Stimulated activated CD4-positive, alpha-beta T cell treated with anti-CD3 and anti-CD28 coated beads, Interleukin-1b, Interleukin-23, amount 100 ng/mL, for 48 hours (primary cell): Measurements from ENCODE around the gene CHST1.
A peak's percentile ranks its signal among the peaks of the same experiment; 100 is the strongest.

Experiments
- DNase-seq: peaks from one replicate; pipeline ENCODE4 v3.0.0-alpha.2; 2020

The CHST1 gene

DNA sequence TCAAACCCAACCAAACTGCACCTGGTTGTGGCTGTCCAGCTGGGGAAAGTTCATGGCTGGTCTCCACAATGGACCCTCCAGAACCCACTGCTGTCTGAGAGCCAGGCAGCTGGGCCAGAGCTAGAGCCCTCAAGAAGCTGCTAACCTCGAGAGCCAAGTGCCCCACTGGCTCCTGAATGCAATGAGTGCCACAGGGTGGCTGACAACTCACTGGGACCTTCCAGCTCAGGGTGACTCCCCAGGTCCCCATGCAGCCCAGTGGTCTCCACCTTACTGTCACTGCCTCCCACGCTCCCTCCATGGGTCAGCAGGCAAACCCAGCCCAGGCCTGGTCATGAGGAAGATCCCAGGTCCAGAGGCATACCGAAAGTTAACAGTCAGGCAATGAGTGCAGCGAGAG, 8.0 kb upstream of the CHST1 start:
- DNase-seq = no peak

DNA sequence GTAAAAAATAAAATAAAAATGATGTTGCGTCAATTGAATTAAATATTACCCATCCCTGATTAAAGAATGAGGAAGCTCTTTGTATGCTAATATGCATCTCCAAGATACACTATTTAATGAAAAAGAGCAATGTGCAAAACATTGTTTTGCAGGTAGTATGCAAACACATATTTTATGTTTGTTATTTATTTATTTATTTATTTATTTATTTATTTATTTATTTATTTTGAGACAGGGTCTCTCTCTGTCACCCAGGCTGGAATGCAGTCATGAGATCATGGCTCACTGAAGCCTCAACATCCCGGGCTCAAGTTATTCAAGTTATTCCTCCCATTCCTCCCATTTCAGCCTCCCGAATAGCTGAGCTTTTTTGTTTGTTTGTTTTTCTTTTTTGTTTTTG, 7.2 kb upstream of the CHST1 start:
- DNase-seq = no peak

DNA sequence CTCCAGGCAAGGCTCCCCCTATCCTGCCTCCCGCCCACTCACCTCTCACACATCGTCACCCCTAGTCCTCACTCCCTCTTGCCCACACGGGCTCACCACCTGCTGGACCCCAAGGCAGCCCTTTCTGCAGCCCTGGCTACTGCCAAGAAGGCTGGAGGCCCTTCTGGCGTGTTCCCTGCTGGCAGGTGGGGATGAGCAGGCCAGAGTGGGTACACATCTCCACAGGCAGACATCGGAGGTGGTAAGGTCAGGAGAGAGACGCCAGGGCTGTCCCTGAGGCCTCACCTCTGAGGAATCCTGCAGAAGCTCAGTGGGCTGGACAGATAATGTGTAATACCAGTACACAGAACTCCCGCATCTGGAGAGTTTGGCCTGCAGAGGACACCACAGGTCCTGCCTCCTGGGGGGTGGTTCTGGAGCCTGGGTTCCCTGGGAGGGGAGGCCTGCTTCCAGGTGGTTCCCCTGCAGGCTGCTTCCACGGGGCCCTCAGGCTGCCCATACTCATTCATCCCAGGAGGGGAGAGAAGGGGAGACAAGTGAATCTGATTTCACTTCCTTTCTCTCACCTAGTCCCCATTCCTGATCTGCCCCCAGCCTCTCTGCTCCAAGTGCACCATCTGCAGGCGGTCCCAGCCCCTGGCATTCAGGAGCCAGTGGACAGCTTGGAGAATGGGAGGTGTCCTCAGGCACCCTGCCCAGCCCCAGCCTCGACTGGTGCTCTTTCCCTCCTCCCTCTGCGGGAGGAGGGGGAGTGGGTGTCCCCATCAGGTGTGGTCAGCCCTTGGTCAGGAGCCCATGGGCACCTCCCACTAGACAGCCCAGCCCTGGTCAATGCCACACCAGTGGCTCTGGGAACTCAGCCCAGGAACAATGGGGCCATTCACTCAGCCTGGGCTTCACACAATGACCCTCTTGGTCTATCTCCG, 6.1 kb upstream of the CHST1 start:
- DNase-seq = no peak

DNA sequence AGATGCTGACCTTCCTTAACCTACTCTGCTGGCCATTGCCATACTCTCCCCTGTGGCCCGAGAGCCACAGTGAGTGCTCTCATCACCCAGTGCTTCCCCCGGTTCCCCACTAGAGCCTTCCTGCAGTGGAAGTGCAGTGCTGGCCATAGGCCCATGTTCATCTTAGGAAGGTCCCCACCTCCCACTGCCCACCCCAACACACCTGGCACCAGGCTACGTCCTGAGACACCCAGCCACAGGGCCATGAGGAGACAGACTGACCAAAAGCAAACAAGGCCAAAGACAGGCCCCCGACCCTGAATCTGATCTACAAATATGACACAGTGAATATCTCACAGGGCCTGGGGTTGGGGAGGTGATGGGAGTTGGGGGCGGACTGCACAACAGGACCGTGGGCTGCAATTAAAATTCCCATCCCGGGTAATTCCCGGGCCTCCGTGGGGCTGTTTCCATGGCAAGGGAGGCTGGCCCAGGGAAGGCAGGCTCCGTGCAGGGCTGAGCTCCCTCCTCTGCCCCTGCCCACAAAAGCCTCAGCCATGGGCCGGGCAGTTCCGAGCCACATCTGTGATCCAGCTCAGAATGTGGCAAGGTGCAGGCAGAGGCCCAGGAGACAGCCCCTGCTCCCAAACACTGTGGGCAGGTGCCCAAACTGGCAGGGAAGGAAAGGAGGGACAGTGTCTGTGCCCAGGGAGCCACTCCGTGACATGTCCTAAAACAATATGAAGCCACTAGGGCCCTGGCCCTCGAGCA, 5.1 kb upstream of the CHST1 start:
- no peak for DNase-seq

DNA sequence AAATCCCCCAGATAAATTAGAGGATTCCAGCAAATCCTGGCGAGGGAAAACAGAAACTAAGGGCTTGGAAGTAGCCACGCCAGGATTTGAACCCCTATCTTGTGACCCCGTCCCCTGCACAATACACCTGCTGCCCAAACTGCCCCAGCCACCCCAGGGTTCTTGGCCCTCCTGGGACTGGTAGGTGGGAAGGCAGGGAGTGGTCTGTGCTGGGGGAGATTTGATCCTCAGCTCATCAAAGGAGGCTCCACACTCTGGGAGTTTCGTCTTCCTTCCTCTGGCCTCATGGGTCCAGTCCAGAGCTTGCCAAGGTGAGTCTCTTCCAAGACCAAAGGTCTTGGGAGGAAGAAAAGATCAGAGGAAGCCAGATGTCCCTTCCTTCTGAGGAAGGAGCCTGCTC, 4.5 kb upstream of the CHST1 start:
- no peak for DNase-seq

DNA sequence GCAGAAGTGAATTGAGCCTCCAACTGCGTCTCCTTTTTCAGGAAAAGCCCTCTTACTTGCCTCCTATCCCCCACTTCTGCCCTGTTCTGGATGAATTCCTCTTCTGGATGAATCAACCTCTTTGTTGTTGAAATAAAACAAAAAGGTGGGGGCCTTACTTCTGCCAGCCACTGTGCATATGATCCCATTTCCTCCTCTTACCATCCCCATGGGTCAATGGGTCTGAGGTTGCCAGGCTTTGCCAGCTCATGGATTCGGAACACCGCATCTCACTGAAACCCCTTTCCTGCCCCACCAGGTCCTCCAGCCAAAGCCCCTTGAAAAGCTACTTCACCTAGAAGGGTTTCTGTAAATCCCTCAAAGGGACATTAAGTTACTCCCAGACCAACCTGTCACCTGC, 3.7 kb upstream of the CHST1 start:
- DNase-seq = no peak

DNA sequence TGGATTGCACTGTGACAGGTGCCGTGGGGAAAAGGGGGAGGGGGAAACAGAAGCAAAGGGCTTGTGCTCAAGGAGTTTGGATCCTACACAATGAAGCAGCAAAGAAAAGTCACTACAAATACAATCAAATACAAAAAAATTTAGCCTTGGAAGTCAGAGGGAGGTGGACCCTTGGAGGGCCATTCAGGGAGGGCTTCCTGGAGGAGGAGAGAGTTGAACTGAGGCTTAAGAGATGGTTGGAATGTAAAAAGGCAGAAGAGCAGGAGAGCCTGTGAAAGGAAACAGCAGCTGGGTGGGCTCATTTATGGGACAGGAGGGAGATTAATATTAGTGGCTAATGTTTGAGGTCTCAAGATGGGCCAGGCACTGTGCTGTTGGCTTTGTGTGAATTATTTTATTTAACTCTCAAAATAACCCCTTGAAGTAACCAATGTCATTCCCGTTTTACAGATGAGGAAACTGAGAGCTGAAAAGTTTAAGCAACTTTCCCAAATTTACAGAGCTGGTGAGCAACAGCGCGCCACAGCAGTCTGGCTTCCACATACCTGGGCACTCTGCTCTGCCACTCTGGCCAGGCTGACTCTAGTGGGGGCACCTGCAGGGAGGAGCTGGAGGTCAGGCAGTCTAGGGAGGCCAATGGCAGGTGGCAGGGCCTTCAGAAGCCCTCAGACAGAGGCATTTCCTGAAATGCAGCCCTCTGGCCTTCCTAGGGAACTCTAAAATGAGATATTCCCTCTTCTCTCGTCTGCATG, 2.7 kb upstream of the CHST1 start:
- no peak for DNase-seq

DNA sequence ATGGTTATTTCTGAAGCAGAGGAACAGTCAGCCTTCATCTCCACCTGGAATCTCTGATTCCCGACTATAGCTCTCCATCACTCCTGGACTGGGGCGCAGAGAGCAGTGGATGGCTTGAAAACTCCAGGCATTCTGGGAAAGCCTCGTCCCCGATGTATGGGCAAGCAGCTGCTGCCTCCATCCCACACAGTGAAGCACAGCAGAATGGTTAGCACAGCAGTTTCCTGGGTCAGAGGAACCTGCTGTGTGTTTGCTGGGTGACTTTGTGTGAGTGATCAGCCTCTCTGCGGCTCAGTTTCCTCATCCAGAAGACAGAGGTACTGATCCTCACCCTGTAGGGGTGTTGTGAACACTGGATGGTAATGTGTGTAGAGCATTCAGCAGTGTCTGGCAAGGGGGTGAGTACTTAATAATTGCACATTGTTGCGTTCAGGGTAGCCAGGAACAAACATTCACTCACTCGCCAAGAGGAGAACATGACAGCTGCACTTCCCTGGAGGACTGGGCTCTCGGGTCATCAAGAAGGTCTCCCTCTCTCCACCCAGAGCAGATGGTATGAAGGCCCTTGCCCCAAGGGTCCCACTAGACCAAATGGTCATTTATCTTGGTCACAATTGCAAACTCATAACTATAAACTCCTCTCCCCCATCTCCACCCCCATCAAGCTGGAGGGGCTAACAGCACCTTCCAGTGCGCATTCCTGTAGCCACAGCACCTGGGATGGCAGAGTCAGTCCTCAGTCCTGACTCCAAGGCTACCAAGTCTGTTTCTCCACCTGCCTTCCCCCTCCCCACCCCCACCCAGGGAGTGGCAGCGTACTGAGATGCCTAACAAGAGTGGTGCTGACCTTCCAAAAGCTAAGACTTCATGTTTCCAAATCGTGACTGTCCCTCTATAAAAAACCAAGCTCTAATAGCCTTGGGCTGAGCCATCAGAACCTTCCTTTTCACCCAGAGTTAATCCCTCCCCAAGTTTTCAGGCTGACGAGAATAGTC, 1.5 kb upstream of the CHST1 start:
- DNase-seq = no peak

DNA sequence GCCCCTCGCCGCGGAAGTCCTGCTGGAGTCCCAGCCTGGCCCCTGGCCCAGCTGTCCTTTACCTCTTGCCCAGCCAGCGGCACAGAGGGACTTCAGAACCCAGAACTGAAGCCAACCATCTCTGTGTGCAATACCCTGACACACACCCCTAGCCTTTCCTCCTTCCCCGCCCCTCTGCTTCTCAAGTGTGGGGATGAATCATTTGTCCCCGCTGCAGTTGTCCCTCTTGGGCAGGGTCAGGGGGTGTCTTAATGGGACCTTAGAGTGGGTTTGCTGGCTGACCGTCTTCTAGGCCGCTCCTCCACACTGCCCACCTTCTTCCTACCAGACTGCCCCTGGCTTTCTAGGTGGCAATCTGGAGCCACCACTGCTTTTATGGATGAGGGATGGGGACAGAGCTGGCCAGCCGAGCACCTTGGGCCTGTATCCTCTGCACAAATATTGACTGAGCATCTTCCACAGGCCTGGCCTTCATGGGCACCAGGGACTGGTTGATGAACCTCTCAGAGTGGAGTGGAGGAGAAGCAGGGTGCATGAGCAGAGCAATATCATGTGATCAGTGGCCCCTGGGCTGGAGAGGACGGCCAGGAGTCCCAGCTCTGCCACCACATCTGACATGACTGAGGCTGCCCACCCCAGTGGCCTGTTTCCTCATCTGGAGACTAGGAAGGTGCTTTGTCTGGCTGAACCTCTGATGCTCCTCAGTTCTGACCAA, 668 bp upstream of the CHST1 start:
- no peak for DNase-seq

DNA sequence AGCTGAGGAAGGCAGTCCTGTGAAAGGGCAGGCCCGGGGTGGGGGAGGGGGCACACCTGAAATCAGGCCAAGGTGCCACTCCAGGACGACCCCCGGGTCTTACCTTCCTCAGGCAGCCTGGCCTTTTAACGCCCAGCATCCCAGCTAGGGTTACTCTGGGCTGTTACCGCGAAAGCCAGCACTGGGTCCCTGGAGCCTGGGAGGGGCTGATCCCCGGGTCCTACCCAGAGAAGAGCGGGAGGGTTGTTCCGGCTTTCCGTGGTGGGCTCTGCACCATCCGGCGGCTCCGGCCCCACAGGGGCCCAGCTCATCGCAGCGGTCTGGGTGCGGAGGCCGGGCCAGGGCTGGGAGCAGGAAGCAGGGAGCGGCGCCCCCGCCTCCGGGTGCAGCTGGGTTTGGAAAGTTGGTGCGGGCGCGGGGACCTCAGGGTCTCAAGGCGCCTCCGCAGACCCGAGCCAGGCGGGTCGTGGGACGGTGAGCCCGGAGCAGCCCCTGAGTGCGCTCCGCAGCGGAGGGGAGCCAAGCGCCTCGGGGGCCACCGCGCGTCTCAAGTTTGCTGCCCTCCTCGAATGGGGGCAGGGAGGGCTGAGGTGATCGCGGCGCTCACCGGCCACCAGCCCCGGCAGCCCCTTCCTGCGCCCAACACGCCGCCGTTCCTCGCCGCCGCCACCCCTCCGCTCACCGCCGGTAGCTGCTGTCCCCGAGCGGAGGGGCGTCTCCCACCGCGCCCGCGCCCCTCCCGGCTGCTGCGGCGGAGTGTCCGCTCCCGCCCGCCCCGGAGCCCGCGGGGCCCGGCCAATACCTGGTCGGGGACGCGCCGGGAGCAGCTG, 831 bp downstream of the CHST1 start:
- DNase-seq = no peak

DNA sequence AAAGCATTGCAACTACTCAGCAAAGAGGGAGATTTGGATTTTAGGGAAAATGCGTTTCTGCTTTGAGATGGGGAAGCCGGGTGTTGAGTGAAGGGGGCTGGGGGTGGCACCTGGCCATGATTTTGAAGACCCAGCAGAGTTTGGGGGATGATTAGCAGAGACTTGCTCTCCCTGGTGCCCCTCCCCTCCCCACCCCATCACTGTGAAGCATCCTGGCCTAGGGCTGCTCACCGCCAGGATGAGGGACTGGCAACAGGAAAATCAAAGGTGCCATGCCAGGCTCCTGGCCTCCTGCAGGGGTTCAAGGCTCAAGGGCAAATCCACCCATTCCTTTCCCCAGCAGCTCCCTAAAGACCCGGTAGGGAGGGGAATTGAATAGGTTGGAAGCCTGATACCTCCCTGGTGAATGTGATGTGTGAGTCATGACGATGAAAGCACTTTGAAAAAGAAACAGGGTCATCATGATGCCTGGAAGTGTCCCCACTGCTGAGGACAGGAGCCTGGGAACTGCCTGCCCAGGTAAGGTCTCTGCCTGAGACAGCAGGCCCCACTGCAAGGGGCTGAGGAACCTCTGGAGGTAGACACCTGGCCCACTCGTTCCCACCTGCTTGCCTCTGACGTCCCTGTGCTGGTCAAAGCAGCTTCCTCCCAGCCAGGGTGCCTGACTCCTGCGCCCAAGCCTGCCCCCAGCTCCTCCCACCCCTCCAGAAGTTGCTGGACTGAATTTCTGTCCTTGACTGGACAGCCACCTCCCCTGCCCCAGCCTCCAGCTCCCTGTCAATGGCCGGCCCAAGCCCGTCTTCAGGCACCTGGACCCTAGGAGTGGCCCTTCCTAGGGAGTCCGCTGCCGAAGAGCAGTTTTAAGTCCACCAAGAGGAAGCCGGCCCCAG, 1.7 kb downstream of the CHST1 start:
- DNase-seq = no peak

DNA sequence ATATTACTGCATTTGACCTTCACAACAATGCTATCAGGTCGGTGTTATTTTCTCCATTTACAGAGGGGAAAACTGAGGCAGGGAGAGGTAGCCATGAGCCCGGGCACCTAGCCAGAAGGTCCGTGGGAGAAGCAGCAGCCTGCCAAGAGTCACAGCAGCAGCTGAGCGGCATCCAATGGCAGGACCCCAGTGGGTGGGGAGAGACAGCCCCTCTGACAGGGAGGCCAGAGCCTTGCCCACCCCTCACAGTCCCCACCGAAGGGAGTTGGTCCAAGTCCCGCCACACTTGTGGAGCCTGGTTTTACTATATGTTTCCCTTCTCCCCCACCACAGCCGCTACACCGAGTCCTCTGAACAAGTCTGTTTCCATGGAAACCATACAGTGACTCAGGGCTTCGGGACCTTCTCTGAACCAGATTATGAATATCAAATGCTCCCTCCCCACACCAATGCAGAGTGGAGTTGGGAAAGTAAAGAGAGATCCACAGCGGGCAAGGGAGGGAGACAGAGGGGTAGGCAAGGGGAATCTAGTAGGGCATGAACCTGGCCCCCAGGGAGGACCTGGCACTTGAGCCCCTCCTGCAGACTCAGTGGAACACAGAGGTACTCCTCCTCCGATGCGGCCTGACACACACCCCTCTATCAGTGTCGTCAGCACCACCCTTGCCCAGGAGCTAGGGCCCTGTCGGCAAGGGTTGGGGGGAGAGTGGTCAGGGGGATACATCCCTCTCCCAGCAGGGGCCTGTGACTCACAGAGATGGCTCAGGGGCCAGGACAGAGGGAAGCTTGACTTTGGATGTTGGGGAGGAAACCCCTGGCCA, 2.5 kb downstream of the CHST1 start:
- DNase-seq = peak; percentile 52

DNA sequence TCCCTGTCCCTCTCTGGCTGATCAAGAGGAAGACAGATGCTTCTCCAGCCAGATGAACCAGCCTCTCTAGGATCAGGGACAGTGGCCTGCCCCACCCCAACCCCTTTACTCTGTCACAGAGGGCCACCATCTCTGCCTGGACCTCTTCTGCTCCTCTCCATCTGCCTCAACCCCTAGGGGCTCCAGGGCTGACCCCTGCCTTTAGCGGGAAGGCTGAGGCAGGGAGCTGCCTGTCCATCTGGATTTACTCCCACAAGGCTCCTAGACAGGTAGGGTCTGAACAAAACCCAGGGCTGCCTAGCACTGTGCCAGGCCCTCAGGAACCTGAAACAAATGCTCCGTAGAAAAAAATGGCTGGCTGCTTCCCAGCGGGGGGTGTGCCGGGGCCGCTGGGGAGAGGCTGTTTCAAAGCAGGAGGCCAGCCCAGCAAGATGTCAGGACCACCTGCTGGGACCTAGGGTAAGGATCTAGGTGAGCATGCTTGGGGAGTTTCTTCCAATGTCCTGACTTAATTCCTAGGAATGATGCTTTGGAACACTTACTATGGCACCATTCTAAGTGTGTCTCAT, 3.2 kb downstream of the CHST1 start:
- DNase-seq = no peak

DNA sequence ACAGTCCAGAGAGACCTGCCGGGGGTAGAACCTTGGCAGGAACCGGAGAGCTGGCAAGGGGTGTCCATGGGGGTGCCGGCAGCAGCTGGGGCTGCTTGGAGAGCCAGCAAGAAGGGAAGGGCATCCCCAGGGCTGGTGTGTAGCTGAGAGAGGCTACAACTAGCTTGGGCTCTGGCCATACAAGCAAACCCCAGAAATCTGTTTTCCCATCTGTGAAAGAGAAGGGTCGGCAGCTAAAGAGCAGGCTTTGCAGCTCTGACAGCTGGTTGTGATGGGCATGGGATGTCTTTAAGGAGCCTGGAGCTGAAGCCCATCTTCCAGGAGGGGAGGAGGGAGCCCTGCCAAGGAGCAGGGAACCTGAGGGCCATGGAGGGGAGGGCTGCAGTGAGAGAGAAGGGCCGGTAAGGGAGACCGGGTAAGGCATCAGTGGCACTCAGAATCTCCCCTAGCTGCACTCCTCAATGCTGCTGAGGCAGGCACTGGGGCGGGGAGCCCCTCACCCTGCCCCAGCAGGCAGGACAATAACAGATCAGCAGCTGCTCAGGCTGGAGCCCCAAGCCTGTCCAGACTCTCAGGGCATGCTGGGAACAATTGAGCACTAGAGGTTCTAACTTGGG, 3.9 kb downstream of the CHST1 start:
- no peak for DNase-seq

DNA sequence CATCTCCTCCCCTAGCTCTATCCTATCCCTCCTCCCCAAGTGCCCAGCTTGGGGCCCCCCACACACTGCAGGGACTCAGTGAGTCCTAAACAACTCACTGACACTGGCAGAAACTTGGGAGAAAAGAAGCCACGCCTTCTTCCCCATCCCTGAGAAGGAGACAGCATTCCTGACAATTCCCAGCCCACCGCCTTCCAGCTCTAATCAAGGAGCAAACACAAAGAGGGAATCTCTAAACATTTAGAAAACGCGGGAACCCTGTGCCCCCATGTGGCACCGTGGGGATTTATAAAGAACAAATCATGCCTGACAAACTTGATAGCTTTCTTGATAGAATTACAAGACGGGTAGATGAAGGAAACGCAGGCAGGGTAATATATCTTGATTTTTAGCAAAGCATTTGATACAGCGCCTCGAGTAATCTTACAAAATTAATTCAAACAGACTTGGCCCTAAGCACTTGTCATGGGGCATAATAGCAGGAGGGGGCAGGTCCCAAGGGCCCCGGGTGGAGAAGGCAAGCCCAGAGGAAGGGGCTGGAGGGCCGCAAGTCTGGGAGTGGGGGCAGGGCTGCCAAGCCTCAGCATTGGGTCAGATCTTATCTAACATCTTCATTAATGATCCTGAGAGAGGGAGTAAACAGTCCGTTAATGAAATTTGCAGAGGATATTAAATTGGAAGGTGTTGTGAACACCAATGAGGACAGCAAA, 4.5 kb downstream of the CHST1 start:
- no peak for DNase-seq

DNA sequence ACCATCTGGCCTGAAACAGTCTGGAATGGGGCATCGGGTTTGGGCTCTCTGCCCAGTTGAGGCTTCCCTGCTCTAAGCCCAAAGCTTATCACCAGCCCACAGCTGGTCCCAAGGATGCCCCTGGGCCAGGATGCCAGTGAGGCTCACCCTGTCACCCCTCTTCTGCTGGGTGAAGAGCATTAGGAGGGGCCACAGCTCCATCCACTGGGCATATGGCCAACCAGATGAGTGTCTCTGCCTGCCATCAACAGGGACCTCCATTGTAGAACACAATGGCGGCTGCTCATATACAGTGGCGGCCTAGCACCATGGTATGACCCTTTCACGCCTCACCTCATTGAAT, 5.6 kb downstream of the CHST1 start:
- DNase-seq = no peak
